Osteocyte (in vitro differentiated cells): Measurements from ENCODE around the gene IBA57. TPM values are rescaled to one million over a fixed set of nuclear protein-coding genes. Genes with fewer than 3 reads are reported as not detected.

Experiments used
- DNase-seq: peaks from one replicate; pipeline ENCODE4 v3.0.0; 2021; ENCODE audit warnings: mixed read lengths; ENCODE audit not compliant: unreplicated experiment; ENCODE audit errors: extremely low spot score
- H3K27ac Mint-ChIP-seq: one replicate; pipeline ENCODE4 v1.8.0; 2021; ENCODE audit warnings: mild to moderate bottlenecking, mixed read lengths; ENCODE audit not compliant: unreplicated experiment
- H3K27me3 Mint-ChIP-seq: one replicate; pipeline ENCODE4 v1.8.0; 2021; ENCODE audit warnings: mixed read lengths; ENCODE audit not compliant: unreplicated experiment
- H3K36me3 Mint-ChIP-seq: one replicate; pipeline ENCODE4 v1.8.0; 2021; ENCODE audit warnings: mixed read lengths; ENCODE audit not compliant: unreplicated experiment
- H3K4me1 Mint-ChIP-seq: one replicate; pipeline ENCODE4 v1.8.0; 2021; ENCODE audit warnings: mixed read lengths; ENCODE audit not compliant: unreplicated experiment
- H3K4me3 Mint-ChIP-seq: one replicate; pipeline ENCODE4 v1.8.0; 2021; ENCODE audit warnings: mild to moderate bottlenecking, moderate library complexity, mixed read lengths; ENCODE audit not compliant: unreplicated experiment
- H3K9me3 Mint-ChIP-seq: one replicate; pipeline ENCODE4 v1.8.0; 2021; ENCODE audit warnings: mixed read lengths; ENCODE audit not compliant: unreplicated experiment
- CTCF ChIP-seq: fragments of 200-600 bp; sonication (generic); IDR thresholded peaks from 2 replicates; pipeline ENCODE4 v1.5.0; 2021; ENCODE audit warnings: antibody characterized with exemption, mild to moderate bottlenecking, moderate library complexity
- total RNA-seq: library from RNA; stranded (reverse); gene quantifications from 2 replicates; pipeline ENCODE4 v1.2.1, GENCODE V29; 2021

Gene IBA57
- total RNA-seq, 1 donor from 2014 or later = 8.1 TPM

- DNase-seq = no peak
- no peaks in the 10 kb centered on the region for H3K36me3 Mint-ChIP-seq
- H3K4me3 Mint-ChIP-seq = no peak overlapping the region
- no peaks in the 10 kb centered on the region for H3K27me3 Mint-ChIP-seq
- no peaks in the 10 kb centered on the region for H3K9me3 Mint-ChIP-seq
- H3K27ac Mint-ChIP-seq = no peak overlapping the region
- no peak for TF ChIP-seq CTCF
- H3K4me1 Mint-ChIP-seq = peaks cover 5% of the 10 kb centered on the region
Measured at GRCh38 chr1:228154021-228154669, 11.5 kb upstream of the IBA57 start.

- peaks cover 2% of the 10 kb centered on the region for H3K4me1 Mint-ChIP-seq
Measured at GRCh38 chr1:228154670-228155571, 10.7 kb upstream of the IBA57 start.

GRCh38 chr1:228155596-228156514 lies 9.7 kb upstream of the IBA57 start:
- no peak for TF ChIP-seq CTCF
- Mint-ChIP-seq H3K9me3 (no peaks in the 10 kb centered on the region), H3K36me3 (no peaks in the 10 kb centered on the region), H3K4me1 (peaks cover 2% of the 10 kb centered on the region), H3K4me3 (no peak overlapping the region), H3K27ac (no peak overlapping the region), H3K27me3 (no peaks in the 10 kb centered on the region)
- no peak for DNase-seq

More at GRCh38 chr1:228154670-228155571, 10.7 kb upstream of the IBA57 start:
- Mint-ChIP-seq H3K4me3 (no peak overlapping the region), H3K9me3 (no peaks in the 10 kb centered on the region), H3K27ac (no peak overlapping the region), H3K27me3 (no peaks in the 10 kb centered on the region), H3K36me3 (no peaks in the 10 kb centered on the region)
- no peak for TF ChIP-seq CTCF
- no peak for DNase-seq

GRCh38 chr1:228156515-228156881 lies 9.1 kb upstream of the IBA57 start:
- Mint-ChIP-seq H3K4me3 (no peak overlapping the region), H3K36me3 (no peaks in the 10 kb centered on the region), H3K9me3 (no peaks in the 10 kb centered on the region), H3K4me1 (peaks cover 2% of the 10 kb centered on the region), H3K27ac (no peak overlapping the region), H3K27me3 (no peaks in the 10 kb centered on the region)
- TF ChIP-seq CTCF = no peak
- DNase-seq = no peak
